Umbilical cord (tissue), 2 donors: ENCODE data around the gene CD68. TPM values are rescaled to one million over a fixed set of nuclear protein-coding genes. Genes with fewer than 3 reads are reported as not detected.

Experiments
- DNase-seq: peaks from one replicate; pipeline ENCODE4 v3.0.0-alpha.2; 2015; ENCODE audit warnings: low spot score
- total RNA-seq: library from RNA; depleted of rRNA; stranded (reverse); fragments of >200 nt; gene quantifications from one replicate; pipeline ENCODE4 v1.2.3, GENCODE V29; 2014; ENCODE audit warnings: low replicate concordance; ENCODE audit not compliant: insufficient read depth

CD68 gene
- 8.4 TPM for total RNA-seq

GRCh38 chr17:7579001-7579833 lies at the start of gene CD68:
TSS of gene CD68 (plus strand) at chr17:7579638. CDS start at chr17:7579678, 40 bp downstream.
- peak; percentile 84 for DNase-seq

- DNase-seq = no peak
These were observed 49.2 kb upstream of the CD68 start for GRCh38 chr17:7530023-7530900.

GRCh38 chr17:7538050-7538449 lies 41.4 kb upstream of the CD68 start:
- no peak for DNase-seq

DNA sequence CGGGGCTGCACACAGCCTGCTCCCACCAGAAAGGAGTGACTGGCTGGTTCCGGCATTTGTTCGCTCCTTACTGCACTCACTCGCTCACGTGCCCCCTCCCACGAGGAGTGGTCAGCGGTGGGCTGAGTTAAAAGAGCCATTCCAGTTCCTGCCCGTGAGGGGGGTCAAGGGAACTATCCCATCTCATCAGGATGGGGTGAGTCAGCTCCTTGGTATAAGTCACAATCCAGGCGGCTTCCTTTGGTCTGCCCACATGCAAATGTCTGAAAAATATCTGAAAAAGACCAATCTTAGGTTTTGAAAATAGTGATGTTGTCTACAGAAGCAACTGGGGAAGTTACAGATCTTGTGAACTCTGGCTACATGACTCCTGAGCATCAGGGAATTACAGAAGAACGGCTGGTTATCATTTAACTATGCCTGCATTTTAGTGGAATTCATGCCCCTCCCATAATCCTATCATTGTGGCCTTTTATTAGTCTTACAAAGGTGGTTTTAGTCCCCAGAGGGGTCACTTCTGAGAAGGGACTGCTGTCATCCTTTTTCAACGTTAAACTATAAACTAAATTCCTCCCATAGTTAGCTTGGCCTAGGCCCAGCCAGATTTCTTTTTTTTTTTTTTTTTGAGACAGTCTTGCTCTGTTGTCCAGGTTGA lies 40.4 kb upstream of the CD68 start:
- no peak for DNase-seq

DNA sequence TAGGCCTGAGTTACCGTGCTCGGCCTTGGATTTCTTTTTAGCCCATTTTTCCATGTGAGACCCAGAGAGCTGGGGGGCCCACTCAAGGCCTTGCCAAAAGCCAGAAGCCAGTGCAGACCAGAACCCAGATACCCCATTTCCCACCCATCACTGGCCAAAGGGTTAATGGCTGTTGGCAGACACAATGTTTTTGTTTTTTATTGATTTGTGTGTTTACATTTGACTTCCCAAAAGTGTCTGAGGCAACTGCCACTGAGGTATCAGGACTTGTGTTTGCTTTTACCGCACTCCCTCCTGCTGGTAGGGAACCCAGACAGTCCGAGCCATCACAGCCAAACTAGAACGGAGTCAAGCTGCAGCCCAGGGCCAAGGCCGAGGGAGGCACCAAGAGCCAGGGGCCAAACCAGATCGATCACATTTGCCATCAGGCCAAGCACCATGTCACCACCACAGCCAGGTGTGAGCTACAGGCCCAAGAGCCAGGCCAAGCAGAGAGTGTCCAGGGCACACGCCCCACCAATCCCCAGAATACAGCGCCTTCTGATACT lies 38.3 kb upstream of the CD68 start:
- DNase-seq = no peak

DNA sequence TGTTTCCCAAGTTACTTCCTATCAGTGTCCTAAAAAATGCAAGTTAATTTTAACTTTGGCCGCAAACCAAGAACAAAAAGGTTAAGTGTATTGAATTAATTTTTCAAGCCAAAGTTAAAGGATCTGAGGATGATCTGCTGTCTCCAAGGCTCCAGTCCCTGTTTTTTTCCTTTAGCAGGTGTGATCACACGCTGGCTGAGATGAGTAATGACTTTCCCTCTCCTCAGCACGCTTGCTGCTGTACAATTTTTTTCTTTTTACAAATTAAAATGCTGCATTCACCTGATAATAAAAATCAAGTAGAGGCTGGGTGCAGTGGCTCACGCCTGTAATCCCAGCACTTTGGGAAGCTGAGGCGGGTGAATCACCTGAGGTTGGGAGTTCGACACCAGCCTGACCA lies 34.5 kb upstream of the CD68 start:
- no peak for DNase-seq

GRCh38 chr17:7548585-7549400 lies 30.6 kb upstream of the CD68 start, which contains the start of gene TNFSF12:
TSS of gene TNFSF12 (plus strand) at chr17:7549058. CDS start at chr17:7549154, 96 bp downstream.
- peak; percentile 46 for DNase-seq

DNA sequence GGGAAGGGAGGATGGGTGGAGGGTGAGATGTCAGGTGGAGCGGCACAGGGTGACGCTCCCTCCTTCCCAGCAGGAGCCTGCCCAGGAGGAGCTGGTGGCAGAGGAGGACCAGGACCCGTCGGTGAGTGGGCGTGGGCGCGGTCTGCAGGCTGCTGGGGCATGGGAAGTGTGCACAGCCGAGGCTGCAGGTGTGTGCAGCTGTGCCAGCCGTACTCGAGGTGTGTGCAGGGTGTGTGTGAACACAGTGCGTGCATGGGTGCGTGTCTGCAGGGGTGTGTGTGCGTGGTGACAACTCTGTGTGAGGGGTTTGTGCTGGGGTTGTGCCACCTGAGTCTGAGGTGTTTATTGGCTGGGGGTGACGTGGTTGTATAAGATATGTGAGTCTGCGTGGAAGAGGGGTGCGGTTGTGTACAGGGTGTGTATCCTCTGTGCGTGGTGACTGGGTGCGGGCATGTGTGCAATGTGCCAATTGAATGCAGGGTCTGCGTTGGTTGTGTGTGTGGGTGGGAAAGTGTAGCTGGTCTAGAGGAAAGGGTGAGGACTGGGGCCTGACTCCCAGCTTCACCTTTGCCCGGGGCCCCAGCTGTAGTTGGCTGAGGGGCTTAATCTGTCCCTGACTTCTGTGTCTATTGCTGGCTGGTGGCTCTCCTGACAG lies 29.9 kb upstream of the CD68 start:
- no peak for DNase-seq

DNA sequence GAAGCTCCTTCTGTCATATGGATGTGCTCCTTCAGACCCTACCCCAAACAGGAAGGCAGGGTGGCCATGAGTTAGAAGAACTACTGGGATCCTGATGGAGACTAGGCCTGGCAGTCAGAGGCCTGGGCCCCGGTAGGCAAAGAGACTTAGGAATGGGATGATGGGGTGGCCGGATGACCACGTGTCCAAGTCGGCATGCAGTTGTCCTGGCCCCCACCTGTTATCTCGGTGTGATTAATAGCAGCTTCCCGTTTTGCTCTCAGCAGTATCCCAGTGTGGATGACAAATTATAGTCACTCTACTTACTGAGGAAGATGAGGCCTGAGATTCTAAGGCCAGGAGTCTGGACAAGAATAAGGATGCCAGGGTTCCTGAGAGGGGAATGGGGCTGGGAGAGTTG lies 29.1 kb upstream of the CD68 start:
- no peak for DNase-seq

- DNase-seq = no peak
These were observed 28.0 kb upstream of the CD68 start for GRCh38 chr17:7551396-7551795.

DNA sequence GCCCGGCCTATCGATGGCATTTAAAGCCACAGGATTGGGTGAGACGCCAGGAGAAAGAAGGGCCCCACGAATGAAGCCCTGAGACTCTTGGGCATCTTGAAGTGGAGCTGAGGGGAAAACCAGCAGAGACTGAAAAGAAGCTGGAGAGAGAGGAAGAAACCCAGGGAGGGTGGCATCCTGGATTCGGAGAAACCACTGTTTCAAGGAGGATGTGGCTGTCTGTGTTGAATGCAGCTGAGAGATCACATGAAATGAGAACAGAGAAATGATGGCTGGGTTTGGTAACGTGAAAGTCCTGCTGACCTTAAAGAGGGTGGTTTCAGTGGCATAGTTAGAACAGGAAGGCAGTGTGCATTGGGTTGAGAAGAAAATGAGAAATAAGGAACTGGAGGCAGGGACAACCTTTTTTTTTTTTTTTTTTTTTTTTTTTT lies 26.8 kb upstream of the CD68 start:
- peak; percentile 39 for DNase-seq

GRCh38 chr17:7553356-7553755 lies 26.1 kb upstream of the CD68 start:
- no peak for DNase-seq

DNA sequence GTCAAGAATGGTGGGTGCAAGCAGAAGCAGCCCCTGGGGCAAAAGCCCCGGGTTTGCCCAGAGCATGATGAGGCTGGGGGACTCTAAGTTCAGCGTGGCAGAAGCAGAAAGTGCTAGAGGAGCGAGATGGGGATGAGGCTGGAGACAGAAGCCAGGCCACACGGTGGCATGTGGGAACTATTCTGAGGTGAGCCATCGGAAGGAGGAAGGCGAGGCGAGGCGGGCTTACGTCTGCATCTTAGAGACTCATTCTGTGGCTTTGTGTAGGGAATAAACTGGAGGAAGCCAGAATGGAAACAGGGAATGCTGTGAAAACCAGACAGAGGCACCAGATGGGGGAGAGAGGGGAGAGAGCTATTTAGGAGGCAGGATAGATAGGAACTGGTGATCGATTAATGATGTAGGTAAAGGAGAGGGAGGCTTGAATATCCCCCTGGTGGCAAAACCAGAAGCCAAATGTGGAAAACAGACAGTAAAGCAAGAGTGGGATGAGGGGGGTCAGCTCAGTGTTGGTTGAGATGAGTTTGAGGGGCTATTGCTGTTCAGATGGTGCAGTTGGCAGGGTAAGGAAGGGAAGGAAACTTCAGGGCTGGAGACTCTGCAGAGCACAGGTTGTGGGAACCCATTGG lies 24.0 kb upstream of the CD68 start:
- no peak for DNase-seq

GRCh38 chr17:7556627-7557026 lies 22.8 kb upstream of the CD68 start:
- no peak for DNase-seq

- no peak for DNase-seq
These were observed 22.2 kb upstream of the CD68 start for GRCh38 chr17:7557147-7557764.

- peak; percentile 79 for DNase-seq
These were observed 21.5 kb upstream of the CD68 start for GRCh38 chr17:7557775-7558543.

- no peak for DNase-seq
These were observed 20.7 kb upstream of the CD68 start, which contains the start of gene TNFSF13 for GRCh38 chr17:7558544-7559319. TSS of gene TNFSF13 (plus strand) at chr17:7558750. CDS start at chr17:7559040, 290 bp downstream.
